Naive thymus-derived CD8-positive, alpha-beta T cell (primary cell): ENCODE data around the gene BLCAP. TPM values are rescaled to one million over a fixed set of nuclear protein-coding genes. Genes with fewer than 3 reads are reported as not detected.
"Not testable (repeated sequence)": the region's sequence is repeated elsewhere in the genome, so short reads cannot be mapped to it uniquely, and the experiment has no call there.

Source experiments
- ATAC-seq, 2 donors: fragments of 150-1000 bp; cut with Tn5 transposase in 1 of 2; sonication (Bioruptor Pico), chemical (Tn5 transposase) in 1 of 2; 1 replicate in 1 of 2; 2 replicates in 1 of 2; pipeline ENCODE4 v1.10.0; 2021; ENCODE audit warnings: mild to moderate bottlenecking in 2 of 2, moderate library complexity in 2 of 2
- POLR2A ChIA-PET: fragments of 350-600 bp; sonication (Branson Sonifier 250); formaldehyde crosslinking; loops from one replicate; lab custom pipeline; 2021; ENCODE audit warnings: antibody characterized with exemption; lab: Charles Lee
- DNase-seq, 10 donors: peaks; one replicate each; pipeline versions ENCODE4 v3.0.0 to v3.0.0-alpha.2; 2020 to 2022
- H3K27ac Mint-ChIP-seq, 10 donors: one replicate each; pipeline ENCODE4 v1.8.0; 2020 to 2022; ENCODE audit warnings: mild to moderate bottlenecking in 10 of 10, mixed read lengths in 10 of 10, moderate library complexity in 4 of 10, inconsistent platforms in 1 of 10
- H3K27me3 Mint-ChIP-seq, 5 donors: one replicate each; pipeline ENCODE4 v1.8.0; 2021 to 2022; ENCODE audit warnings: mixed read lengths in 5 of 5
- H3K36me3 Mint-ChIP-seq, 3 donors: one replicate each; pipeline ENCODE4 v1.8.0; 2020 to 2022; ENCODE audit warnings: mixed read lengths in 3 of 3, mild to moderate bottlenecking in 2 of 3, inconsistent platforms in 1 of 3
- H3K4me1 Mint-ChIP-seq, 4 donors: one replicate each; pipeline ENCODE4 v1.8.0; 2021 to 2022; ENCODE audit warnings: mixed read lengths in 4 of 4
- H3K4me3 Mint-ChIP-seq, 10 donors: one replicate each; pipeline ENCODE4 v1.8.0; 2020 to 2022; ENCODE audit warnings: mild to moderate bottlenecking in 10 of 10, mixed read lengths in 10 of 10, moderate library complexity in 6 of 10, inconsistent platforms in 1 of 10
- H3K9me3 Mint-ChIP-seq, 9 donors: one replicate each; pipeline ENCODE4 v1.8.0; 2020 to 2022; ENCODE audit warnings: mixed read lengths in 9 of 9, mild to moderate bottlenecking in 3 of 9, inconsistent platforms in 1 of 9, moderate library complexity in 1 of 9
- polyA plus RNA-seq, 3 donors: library from polyadenylated mRNA; unstranded; fragments of 300-500 nt; fragmentation: Illumina TruSeq; gene quantifications; one replicate each; pipeline ENCODE4 v1.2.3, GENCODE V29; 2021
- total RNA-seq, 8 experiments: library from RNA in 2 of 8; stranded (reverse) in 2 of 8; gene quantifications; one replicate each; pipeline ENCODE4 v1.2.3 and lab custom pipeline; 2021 to 2026

The BLCAP gene
- total and polyA plus RNA-seq, 5 experiments from 2014 or later = 86.6 to 99.5 (median 91.8) TPM

- DNase-seq (peak in 1 of 10 donors; percentile 7), ATAC-seq (no peak)
- Mint-ChIP-seq H3K4me3 (no peak overlapping the region), H3K36me3 (no peaks in the 10 kb centered on the region), H3K4me1 (peaks cover 2 to 8% (median 4%) of the 10 kb centered on the region in 4 donors), H3K27me3 (peaks cover 25 to 73% (median 55%) of the 10 kb centered on the region in 5 donors), H3K9me3 (no peaks in the 10 kb centered on the region), H3K27ac (peak overlapping the region in 2 of 10 donors; percentile 53 to 54)
- POLR2A ChIA-PET = no interaction called here
Observed at GRCh38 chr20:37565134-37565811, 37.6 kb upstream of the BLCAP start.

GRCh38 chr20:37564388-37565133 lies 36.9 kb upstream of the BLCAP start:
- ATAC-seq = peak in 1 of 2 donors; percentile 61
- Mint-ChIP-seq H3K4me3 (no peak overlapping the region), H3K36me3 (no peaks in the 10 kb centered on the region), H3K27me3 (peaks cover 22 to 66% (median 54%) of the 10 kb centered on the region in 5 donors), H3K4me1 (peaks cover 2 to 8% (median 4%) of the 10 kb centered on the region in 4 donors), H3K9me3 (no peaks in the 10 kb centered on the region), H3K27ac (no peak overlapping the region)
- DNase-seq = peak in 8 of 10 donors; percentile 10 to 48 (median 24)
- POLR2A ChIA-PET = no interaction called here

GRCh38 chr20:37564016-37564387 lies 36.3 kb upstream of the BLCAP start:
- Mint-ChIP-seq H3K27me3 (peaks cover 22 to 61% (median 48%) of the 10 kb centered on the region in 5 donors), H3K9me3 (no peaks in the 10 kb centered on the region), H3K36me3 (no peaks in the 10 kb centered on the region), H3K4me1 (peaks cover 2 to 8% (median 4%) of the 10 kb centered on the region in 4 donors), H3K4me3 (no peak overlapping the region), H3K27ac (no peak overlapping the region)
- ATAC-seq (no peak), DNase-seq (peak in 1 of 10 donors; percentile 1)
- POLR2A ChIA-PET = no interaction called here

GRCh38 chr20:37562695-37563480 lies 35.2 kb upstream of the BLCAP start:
- Mint-ChIP-seq H3K4me1 (peaks cover under 1 to 4% (median 2%) of the 10 kb centered on the region in 4 donors), H3K36me3 (no peaks in the 10 kb centered on the region), H3K9me3 (no peaks in the 10 kb centered on the region), H3K27me3 (peaks cover 14 to 55% (median 41%) of the 10 kb centered on the region in 5 donors), H3K4me3 (no peak overlapping the region), H3K27ac (no peak overlapping the region)
- peak in 1 of 10 donors; percentile 1 for DNase-seq
- no peak for ATAC-seq
- POLR2A ChIA-PET = no interaction called here

DNA sequence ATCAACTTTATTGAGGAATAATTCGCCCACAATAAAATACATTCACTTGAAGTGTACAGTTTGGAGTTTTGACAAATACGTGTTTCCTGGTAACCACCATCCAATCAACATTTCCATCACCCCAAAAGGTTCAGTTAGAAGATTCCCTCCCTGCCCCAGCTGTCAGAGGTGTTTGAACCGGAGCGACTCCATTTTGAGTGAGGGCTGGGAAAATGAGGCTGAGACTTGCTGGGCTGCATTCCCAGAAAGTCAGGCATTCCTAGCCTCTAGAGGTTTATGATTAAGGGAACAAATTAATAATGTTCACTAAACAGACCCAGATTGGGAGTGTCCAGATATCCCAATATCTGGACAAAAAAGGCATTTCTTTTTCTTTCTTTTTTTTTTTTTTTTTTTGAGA lies 33.0 kb upstream of the BLCAP start:
- H3K36me3 Mint-ChIP-seq = no peaks in the 10 kb centered on the region
- H3K27ac Mint-ChIP-seq = no peak overlapping the region
- H3K27me3 Mint-ChIP-seq = peaks cover 14 to 54% (median 40%) of the 10 kb centered on the region in 5 donors
- no peak overlapping the region for H3K4me3 Mint-ChIP-seq
- DNase-seq (no peak), ATAC-seq (no peak)
- no peaks in the 10 kb centered on the region for H3K9me3 Mint-ChIP-seq
- POLR2A ChIA-PET = no interaction called here
- H3K4me1 Mint-ChIP-seq = peaks cover 0 to 2% (median 0%) of the 10 kb centered on the region in 4 donors

GRCh38 chr20:37559312-37560027 lies 31.8 kb upstream of the BLCAP start:
- Mint-ChIP-seq H3K4me1 (no peaks in the 10 kb centered on the region), H3K27me3 (peaks cover 9 to 47% (median 28%) of the 10 kb centered on the region in 5 donors), H3K4me3 (no peak overlapping the region), H3K9me3 (no peaks in the 10 kb centered on the region), H3K36me3 (no peaks in the 10 kb centered on the region), H3K27ac (peak overlapping the region in 1 of 10 donors; percentile 41)
- no peak for ATAC-seq
- POLR2A ChIA-PET = no interaction called here
- DNase-seq = no peak

DNA sequence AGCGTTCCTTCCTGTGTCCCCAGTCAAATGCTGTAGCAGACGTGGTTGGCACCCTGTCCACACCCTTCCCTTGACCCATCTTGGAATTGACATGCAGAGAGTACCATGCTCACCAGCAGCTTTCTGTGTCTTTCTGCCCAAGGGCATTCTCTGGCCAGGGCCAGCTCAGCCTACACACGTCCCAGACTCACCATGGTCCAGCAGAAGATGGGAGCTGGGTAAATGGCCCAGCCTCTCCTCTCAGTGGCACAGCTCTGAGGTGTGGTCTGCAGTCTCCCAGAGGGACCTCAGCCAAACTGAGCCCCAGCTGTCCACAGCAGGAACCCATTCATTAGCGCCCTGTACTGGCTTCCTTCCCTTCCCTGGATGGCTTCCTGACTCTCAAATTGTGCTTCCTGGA lies 31.1 kb upstream of the BLCAP start:
- H3K27me3 Mint-ChIP-seq = peaks cover 9 to 43% (median 28%) of the 10 kb centered on the region in 5 donors
- no peak overlapping the region for H3K27ac Mint-ChIP-seq
- no peaks in the 10 kb centered on the region for H3K9me3 Mint-ChIP-seq
- no peak overlapping the region for H3K4me3 Mint-ChIP-seq
- no peaks in the 10 kb centered on the region for H3K36me3 Mint-ChIP-seq
- DNase-seq = no peak
- POLR2A ChIA-PET = no interaction called here
- H3K4me1 Mint-ChIP-seq = no peaks in the 10 kb centered on the region
- no peak for ATAC-seq

GRCh38 chr20:37558306-37558705 lies 30.6 kb upstream of the BLCAP start:
- ATAC-seq = no peak
- no peaks in the 10 kb centered on the region for H3K4me1 Mint-ChIP-seq
- no peaks in the 10 kb centered on the region for H3K9me3 Mint-ChIP-seq
- H3K4me3 Mint-ChIP-seq = no peak overlapping the region
- peaks cover 8 to 39% (median 28%) of the 10 kb centered on the region in 5 donors for H3K27me3 Mint-ChIP-seq
- no peak for DNase-seq
- POLR2A ChIA-PET = no interaction called here
- no peaks in the 10 kb centered on the region for H3K36me3 Mint-ChIP-seq
- no peak overlapping the region for H3K27ac Mint-ChIP-seq

GRCh38 chr20:37556538-37556937 lies 28.9 kb upstream of the BLCAP start:
- POLR2A ChIA-PET = no interaction called here
- ATAC-seq = no peak
- peaks cover 9 to 34% (median 27%) of the 10 kb centered on the region in 5 donors for H3K27me3 Mint-ChIP-seq

GRCh38 chr20:37554721-37555298 lies 27.1 kb upstream of the BLCAP start:
- H3K4me3 Mint-ChIP-seq, H3K27ac Mint-ChIP-seq, POLR2A ChIA-PET, DNase-seq, H3K9me3 Mint-ChIP-seq, H3K36me3 Mint-ChIP-seq, H3K4me1 Mint-ChIP-seq, ATAC-seq: not testable (repeated sequence)
- peaks cover 7 to 28% (median 21%) of the 10 kb centered on the region in 5 donors for H3K27me3 Mint-ChIP-seq

More at GRCh38 chr20:37556538-37556937, 28.9 kb upstream of the BLCAP start:
- no peaks in the 10 kb centered on the region for H3K4me1 Mint-ChIP-seq
- no peak overlapping the region for H3K4me3 Mint-ChIP-seq
- no peak for DNase-seq
- H3K27ac Mint-ChIP-seq = no peak overlapping the region
- no peaks in the 10 kb centered on the region for H3K36me3 Mint-ChIP-seq
- no peaks in the 10 kb centered on the region for H3K9me3 Mint-ChIP-seq

DNA sequence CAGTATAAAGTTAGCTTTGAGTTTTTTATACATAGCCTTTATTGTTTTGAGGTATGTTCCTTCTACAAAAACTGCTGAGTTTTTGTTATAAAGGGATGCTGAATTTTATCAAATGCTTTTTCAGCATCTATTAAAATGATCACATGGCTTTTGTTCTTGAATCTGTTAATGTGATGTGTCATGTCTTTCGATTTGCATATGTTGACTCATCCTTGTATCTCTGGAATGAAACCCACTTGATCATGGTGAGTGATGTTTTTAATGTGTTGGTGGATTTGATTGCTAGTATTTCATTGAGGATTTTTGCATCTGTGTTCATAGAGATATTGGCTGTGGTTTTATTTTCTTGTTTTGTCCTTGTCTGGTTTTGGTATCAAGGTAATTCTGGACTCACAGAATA lies 24.7 kb upstream of the BLCAP start:
- no peak overlapping the region for H3K4me3 Mint-ChIP-seq
- peaks cover 7 to 26% (median 18%) of the 10 kb centered on the region in 5 donors for H3K27me3 Mint-ChIP-seq
- no peak overlapping the region for H3K27ac Mint-ChIP-seq
- peaks cover 0 to 3% (median 0%) of the 10 kb centered on the region in 9 donors for H3K9me3 Mint-ChIP-seq
- no peaks in the 10 kb centered on the region for H3K4me1 Mint-ChIP-seq
- DNase-seq (no peak), ATAC-seq (no peak)
- POLR2A ChIA-PET = no interaction called here
- H3K36me3 Mint-ChIP-seq = no peaks in the 10 kb centered on the region

- ATAC-seq, H3K4me1 Mint-ChIP-seq, H3K27ac Mint-ChIP-seq, H3K36me3 Mint-ChIP-seq, POLR2A ChIA-PET, H3K4me3 Mint-ChIP-seq, DNase-seq, H3K9me3 Mint-ChIP-seq: not testable (repeated sequence)
- peaks cover 5 to 19% (median 11%) of the 10 kb centered on the region in 5 donors for H3K27me3 Mint-ChIP-seq
Observed at GRCh38 chr20:37551660-37552059, 24.0 kb upstream of the BLCAP start.
